Measurements from ENCODE around the gene NIP7. TPM values are rescaled to one million over a fixed set of nuclear protein-coding genes. Genes with fewer than 3 reads are reported as not detected.

NIP7 gene
- total RNA-seq, 1 experiment from 2014 or later, result 35.3 TPM

DNA sequence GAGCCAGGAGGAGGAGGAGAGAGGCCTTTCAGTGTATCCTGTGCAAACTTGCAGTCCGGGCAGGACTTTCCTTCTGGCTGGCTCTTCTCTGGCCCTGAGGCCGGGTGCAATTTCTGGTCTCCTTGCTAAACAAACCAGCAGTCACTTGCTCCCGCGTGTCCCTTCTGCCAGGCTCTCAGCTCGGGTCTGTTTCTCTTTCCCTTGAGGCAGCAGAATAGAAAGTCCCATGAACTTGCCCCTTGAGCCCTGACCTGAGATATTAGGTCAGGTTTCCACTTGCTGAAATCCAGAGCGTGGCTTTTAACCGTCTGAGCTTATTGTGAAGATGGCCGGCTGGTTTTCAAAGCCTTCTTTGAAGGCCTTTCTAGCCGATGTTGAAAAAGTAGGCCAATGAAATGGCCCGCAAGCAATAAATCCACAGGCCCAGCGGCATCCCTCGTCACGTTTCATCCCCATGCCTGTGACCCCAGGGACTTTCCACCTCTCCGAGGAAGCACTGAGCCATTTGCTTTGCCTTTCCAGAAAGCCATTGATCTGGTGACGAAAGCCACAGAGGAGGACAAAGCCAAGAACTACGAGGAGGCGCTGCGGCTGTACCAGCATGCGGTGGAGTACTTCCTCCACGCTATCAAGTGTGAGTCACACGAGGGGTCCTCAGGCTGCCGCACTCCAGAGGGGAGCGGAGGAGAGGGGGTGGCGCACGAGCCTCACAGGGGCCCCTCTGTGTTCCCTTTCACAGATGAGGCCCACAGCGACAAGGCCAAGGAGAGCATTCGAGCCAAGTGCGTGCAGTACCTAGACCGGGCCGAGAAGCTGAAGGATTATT is 23.9 kb upstream of the NIP7 start:
- no peak for TF ChIP-seq POLR2AphosphoS5 (IDR thresholded peaks at IDR 0.05; ENCODE audit: low read depth, low read length)
- TF ChIP-seq, protein P1, sequence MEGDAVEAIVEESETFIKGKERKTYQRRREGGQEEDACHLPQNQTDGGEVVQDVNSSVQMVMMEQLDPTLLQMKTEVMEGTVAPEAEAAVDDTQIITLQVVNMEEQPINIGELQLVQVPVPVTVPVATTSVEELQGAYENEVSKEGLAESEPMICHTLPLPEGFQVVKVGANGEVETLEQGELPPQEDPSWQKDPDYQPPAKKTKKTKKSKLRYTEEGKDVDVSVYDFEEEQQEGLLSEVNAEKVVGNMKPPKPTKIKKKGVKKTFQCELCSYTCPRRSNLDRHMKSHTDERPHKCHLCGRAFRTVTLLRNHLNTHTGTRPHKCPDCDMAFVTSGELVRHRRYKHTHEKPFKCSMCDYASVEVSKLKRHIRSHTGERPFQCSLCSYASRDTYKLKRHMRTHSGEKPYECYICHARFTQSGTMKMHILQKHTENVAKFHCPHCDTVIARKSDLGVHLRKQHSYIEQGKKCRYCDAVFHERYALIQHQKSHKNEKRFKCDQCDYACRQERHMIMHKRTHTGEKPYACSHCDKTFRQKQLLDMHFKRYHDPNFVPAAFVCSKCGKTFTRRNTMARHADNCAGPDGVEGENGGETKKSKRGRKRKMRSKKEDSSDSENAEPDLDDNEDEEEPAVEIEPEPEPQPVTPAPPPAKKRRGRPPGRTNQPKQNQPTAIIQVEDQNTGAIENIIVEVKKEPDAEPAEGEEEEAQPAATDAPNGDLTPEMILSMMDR (IDR thresholded peaks at IDR 0.05), result no peak
- TF ChIP-seq SIN3A (IDR thresholded peaks at IDR 0.05; ENCODE audit: borderline replicate concordance, insufficient read depth, low read depth, low read length), result no peak
- TF ChIP-seq, protein P2, sequence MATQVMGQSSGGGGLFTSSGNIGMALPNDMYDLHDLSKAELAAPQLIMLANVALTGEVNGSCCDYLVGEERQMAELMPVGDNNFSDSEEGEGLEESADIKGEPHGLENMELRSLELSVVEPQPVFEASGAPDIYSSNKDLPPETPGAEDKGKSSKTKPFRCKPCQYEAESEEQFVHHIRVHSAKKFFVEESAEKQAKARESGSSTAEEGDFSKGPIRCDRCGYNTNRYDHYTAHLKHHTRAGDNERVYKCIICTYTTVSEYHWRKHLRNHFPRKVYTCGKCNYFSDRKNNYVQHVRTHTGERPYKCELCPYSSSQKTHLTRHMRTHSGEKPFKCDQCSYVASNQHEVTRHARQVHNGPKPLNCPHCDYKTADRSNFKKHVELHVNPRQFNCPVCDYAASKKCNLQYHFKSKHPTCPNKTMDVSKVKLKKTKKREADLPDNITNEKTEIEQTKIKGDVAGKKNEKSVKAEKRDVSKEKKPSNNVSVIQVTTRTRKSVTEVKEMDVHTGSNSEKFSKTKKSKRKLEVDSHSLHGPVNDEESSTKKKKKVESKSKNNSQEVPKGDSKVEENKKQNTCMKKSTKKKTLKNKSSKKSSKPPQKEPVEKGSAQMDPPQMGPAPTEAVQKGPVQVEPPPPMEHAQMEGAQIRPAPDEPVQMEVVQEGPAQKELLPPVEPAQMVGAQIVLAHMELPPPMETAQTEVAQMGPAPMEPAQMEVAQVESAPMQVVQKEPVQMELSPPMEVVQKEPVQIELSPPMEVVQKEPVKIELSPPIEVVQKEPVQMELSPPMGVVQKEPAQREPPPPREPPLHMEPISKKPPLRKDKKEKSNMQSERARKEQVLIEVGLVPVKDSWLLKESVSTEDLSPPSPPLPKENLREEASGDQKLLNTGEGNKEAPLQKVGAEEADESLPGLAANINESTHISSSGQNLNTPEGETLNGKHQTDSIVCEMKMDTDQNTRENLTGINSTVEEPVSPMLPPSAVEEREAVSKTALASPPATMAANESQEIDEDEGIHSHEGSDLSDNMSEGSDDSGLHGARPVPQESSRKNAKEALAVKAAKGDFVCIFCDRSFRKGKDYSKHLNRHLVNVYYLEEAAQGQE (IDR thresholded peaks at IDR 0.05; ENCODE audit: insufficient read depth in 1 of 2, low read depth in 2 of 2, low read length in 1 of 2), result no peak
- no peak for TF ChIP-seq TCF7L2 (IDR thresholded peaks at IDR 0.05; ENCODE audit: low read depth, low read length)
- DNase-seq (ENCODE audit: low read depth, low spot score), result no peak
- ATAC-seq, result no peak
- Histone ChIP-seq H3K27ac (ENCODE audit: low read length) (no peak overlapping the region), H3K36me3 (ENCODE audit: control insufficient read depth, insufficient read depth, low read length) (peaks cover 4% of the 10 kb centered on the region; the same call in 1 of the 2 replicates), H3K4me3 (ENCODE audit: low read depth in 2 of 2, low read length in 2 of 2) (no peak overlapping the region), H3K9me3 (ENCODE audit: control insufficient read depth, insufficient read depth, low read depth, low read length) (no peaks in the 10 kb centered on the region), H3K27me3 (ENCODE audit: control insufficient read depth, insufficient read depth, low read length) (no peaks in the 10 kb centered on the region), H3K4me1 (ENCODE audit: control insufficient read depth, insufficient read depth, low read length) (no peaks in the 10 kb centered on the region)
- POLR2A ChIA-PET, result no interaction called here
- BruUV-seq (replicated peaks), result no TSS peak
- intact Hi-C loops (cut with micrococcal nuclease; ENCODE audit: unreplicated experiment) (no loop called here), in situ Hi-C loops (cut with HindIII; ENCODE audit: low pct_unique_long_range_greater_than_20kb, low sequenced_read_pairs) (no loop called here)
- CTCF ChIA-PET, result no interaction called here

DNA sequence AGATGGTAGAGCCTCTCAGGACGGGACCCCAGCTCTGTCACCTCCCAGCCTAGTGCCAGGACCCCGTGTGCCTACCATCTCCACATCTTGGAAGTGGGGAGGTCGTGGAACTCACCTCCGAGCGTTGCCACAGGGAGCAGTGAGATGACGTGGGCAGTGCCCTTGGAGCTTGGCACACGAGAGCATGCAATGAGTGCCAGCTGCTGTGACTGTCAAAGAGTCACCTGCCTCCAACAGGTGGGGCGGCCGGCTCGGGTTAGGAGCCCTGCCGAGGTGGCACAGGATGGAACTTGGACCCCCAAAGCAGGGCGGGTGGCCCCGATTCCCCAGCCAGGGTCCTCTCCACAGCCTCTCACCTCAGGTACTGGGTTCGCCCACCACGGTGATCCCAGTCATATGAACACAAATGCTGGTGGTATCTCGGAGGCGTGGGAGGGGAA is 23.0 kb upstream of the NIP7 start:
- DNase-seq (ENCODE audit: low read depth, low spot score) (no peak), ATAC-seq (no peak)
- in situ Hi-C loops (cut with HindIII; ENCODE audit: low pct_unique_long_range_greater_than_20kb, low sequenced_read_pairs), result no loop called here
- Histone ChIP-seq H3K4me3 (ENCODE audit: low read depth in 2 of 2, low read length in 2 of 2) (no peak overlapping the region), H3K36me3 (ENCODE audit: control insufficient read depth, insufficient read depth, low read length) (peaks cover 4% of the 10 kb centered on the region), H3K9me3 (ENCODE audit: control insufficient read depth, insufficient read depth, low read depth, low read length) (no peaks in the 10 kb centered on the region), H3K27me3 (ENCODE audit: control insufficient read depth, insufficient read depth, low read length) (no peaks in the 10 kb centered on the region), H3K27ac (ENCODE audit: low read length) (no peak overlapping the region), H3K4me1 (ENCODE audit: control insufficient read depth, insufficient read depth, low read length) (no peaks in the 10 kb centered on the region)
- BruUV-seq (replicated peaks), result no TSS peak
- ChIA-PET CTCF (no interaction called here), POLR2A (no interaction called here)
- TF ChIP-seq, protein P1 (IDR thresholded peaks at IDR 0.05), result no peak
- TF ChIP-seq POLR2AphosphoS5 (IDR thresholded peaks at IDR 0.05; ENCODE audit: low read depth, low read length), result no peak
- TF ChIP-seq, protein P2 (IDR thresholded peaks at IDR 0.05; ENCODE audit: insufficient read depth in 1 of 2, low read depth in 2 of 2, low read length in 1 of 2), result no peak
- no peak for TF ChIP-seq SIN3A (IDR thresholded peaks at IDR 0.05; ENCODE audit: borderline replicate concordance, insufficient read depth, low read depth, low read length)
- TF ChIP-seq TCF7L2 (IDR thresholded peaks at IDR 0.05; ENCODE audit: low read depth, low read length), result no peak
- intact Hi-C loops (cut with micrococcal nuclease; ENCODE audit: unreplicated experiment), result no loop called here

Data from Panc1 (cell line).